Natural killer cell treated with Interleukin-12 subunit alpha and Interleukin-12 subunit beta and Interleukin-15 and Interleukin-18, amount 100 ng/mL, for 72 hours (primary cell): ENCODE results near the gene HS3ST1. TPM values are rescaled to one million over a fixed set of nuclear protein-coding genes. Genes with fewer than 3 reads are reported as not detected.

ENCODE experiments used
- ATAC-seq, 2 donors: fragments of 150-1000 bp; cut with Tn5 transposase in 1 of 2; sonication (Bioruptor Pico), chemical (Tn5 transposase) in 1 of 2; 2 replicates each; pipeline ENCODE4 v1.10.0; 2021
- DNase-seq: peaks from one replicate; pipeline ENCODE4 v3.0.0; 2022; ENCODE audit warnings: low spot score
- H3K27ac Mint-ChIP-seq, 2 donors: 1 replicate in 1 of 2; 2 replicates in 1 of 2; pipeline ENCODE4 v1.8.0; 2022; ENCODE audit warnings: mixed read lengths in 2 of 2, mild to moderate bottlenecking in 1 of 2, moderate library complexity in 1 of 2
- H3K27me3 Mint-ChIP-seq, 2 donors: 1 replicate in 1 of 2; 2 replicates in 1 of 2; pipeline ENCODE4 v1.8.0; 2022; ENCODE audit warnings: mixed read lengths in 2 of 2
- H3K36me3 Mint-ChIP-seq: one replicate; pipeline ENCODE4 v1.8.0; 2022; ENCODE audit warnings: mixed read lengths
- H3K4me1 Mint-ChIP-seq, 2 donors: 1 replicate in 1 of 2; 2 replicates in 1 of 2; pipeline ENCODE4 v1.8.0; 2022; ENCODE audit warnings: low read depth in 2 of 2, mixed read lengths in 2 of 2, mild to moderate bottlenecking in 1 of 2
- H3K4me3 Mint-ChIP-seq: one replicate; pipeline ENCODE4 v1.8.0; 2022; ENCODE audit warnings: mixed read lengths
- H3K9me3 Mint-ChIP-seq: 2 replicates; pipeline ENCODE4 v1.8.0; 2022; ENCODE audit warnings: mixed read lengths
- total RNA-seq, 2 donors: library from RNA; stranded (reverse); gene quantifications; one replicate each; pipeline ENCODE4 v1.2.3, GENCODE V29; 2022

HS3ST1 gene
- not detected for total RNA-seq

DNA sequence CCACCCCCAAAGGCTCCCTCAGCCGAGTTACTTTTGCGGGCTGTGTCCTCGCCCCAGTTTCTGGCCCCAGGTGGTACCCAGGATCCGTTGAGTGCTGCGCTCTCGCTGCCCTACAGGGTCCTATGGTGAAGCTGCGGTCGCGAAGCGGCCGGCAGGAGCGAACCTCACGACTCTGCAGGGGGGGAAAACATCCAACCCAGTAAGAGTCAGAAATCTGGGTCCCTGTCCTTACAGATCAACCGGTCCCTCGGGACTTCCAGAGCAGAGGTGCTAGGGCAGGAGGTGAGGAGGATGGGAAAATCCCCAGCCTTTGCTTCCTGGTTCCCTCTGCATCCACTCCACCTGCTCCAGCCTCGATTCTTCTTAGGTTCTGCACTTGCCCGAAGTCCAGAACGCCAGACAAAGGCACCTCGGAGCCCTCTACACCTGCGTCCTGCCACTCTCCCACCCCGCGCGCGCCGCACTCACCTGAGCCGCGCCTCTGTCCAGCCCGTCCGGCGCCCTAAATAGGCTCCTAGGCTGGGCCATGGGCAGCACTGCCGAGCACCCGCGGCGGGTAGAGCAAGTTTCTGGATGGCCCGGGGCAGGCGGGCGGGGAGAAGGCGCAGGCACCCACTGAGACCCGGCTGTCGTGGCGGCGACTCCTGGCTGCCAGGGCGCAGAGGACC, at the start of gene HS3ST1:
TSS of gene HS3ST1 (minus strand) at position 664 of the 668 bp plus-strand sequence. CDS start 28,889 bp downstream, outside the sequence.
- ATAC-seq (peak; percentile 54 to 67), DNase-seq (no peak)
- Mint-ChIP-seq H3K27me3 (peaks cover 16 to 29% of the 10 kb centered on the region in 2 donors), H3K9me3 (no peaks in the 10 kb centered on the region), H3K36me3 (no peaks in the 10 kb centered on the region), H3K27ac (no peak within 1 kb of the TSS), H3K4me1 (peaks cover 8 to 12% of the 10 kb centered on the region in 2 donors), H3K4me3 (peak within 1 kb of the TSS; percentile 68)

DNA sequence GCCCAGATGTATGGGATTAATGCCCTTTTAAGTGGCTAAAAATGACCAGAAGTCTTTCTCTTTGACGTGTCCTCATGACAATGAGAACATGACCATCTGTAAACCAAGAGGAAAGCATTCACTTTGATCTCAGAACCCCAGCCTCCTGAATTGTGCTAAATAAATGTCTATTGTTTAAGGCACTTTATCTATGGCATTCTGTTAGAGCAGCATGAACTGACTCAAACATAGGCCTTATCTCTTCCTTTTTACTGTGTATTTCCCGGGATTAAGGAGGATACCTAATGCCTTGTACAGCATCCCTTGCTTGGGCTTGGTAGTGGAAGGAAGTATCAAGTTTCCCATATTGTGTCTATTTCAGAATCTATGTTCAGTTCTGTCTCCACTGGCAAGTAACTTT, 47.2 kb upstream of the HS3ST1 start:
- H3K27ac Mint-ChIP-seq: no peak overlapping the region

DNA sequence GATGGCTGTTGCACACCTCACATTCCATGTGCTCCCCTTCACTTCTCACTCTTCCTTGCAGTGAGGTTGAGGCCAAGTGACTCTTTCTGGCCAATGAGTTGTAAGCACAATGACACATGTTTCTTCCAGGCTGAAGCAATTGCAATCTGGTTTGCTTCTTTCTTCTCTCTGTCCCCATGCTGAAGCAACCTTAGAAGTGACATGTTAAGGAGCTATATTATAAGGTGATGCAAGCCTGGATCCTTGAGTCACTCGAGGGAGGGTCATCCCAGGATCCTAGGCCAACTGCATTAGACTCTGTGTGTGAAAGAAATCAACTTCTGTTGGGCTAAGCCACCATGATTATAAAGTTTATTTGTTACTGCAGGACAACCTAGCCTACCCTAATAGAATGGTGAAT, 45.5 kb upstream of the HS3ST1 start:
- Mint-ChIP-seq H3K4me1 (peaks cover 23 to 24% of the 10 kb centered on the region in 2 donors), H3K4me3 (no peak overlapping the region), H3K27me3 (no peaks in the 10 kb centered on the region), H3K36me3 (peaks cover 10% of the 10 kb centered on the region), H3K9me3 (peaks cover 6% of the 10 kb centered on the region), H3K27ac (no peak overlapping the region)
- no peak for DNase-seq
- ATAC-seq: no peak

More for the DNA sequence above, 47.2 kb upstream of the HS3ST1 start:
- Mint-ChIP-seq H3K36me3 (peaks cover 10% of the 10 kb centered on the region), H3K4me3 (no peak overlapping the region), H3K27me3 (no peaks in the 10 kb centered on the region), H3K4me1 (peaks cover 17 to 18% of the 10 kb centered on the region in 2 donors), H3K9me3 (peaks cover 6% of the 10 kb centered on the region)
- no peak for ATAC-seq
- no peak for DNase-seq

DNA sequence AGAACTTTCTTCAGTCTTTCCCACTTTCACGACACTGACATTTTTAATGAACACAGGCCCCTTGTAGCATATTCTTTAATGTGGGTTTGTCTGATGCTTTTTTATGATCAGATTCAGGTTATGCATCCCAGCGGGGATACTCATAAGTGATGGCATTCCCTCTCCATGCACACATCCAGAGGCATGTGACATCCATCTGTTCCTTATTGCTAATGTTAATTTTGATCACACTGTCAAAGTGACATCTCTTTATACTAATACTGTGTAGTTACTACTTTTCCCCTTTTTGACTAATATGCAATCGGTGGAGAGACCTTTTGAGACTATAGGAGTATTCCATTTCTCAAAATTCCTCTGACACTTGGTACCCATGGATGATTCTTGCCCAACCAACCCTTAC, 43.8 kb upstream of the HS3ST1 start:
- Mint-ChIP-seq H3K27me3 (no peaks in the 10 kb centered on the region), H3K4me3 (peak overlapping the region; percentile 81), H3K27ac (peak overlapping the region; percentile 88 to 97), H3K9me3 (peaks cover 6% of the 10 kb centered on the region), H3K4me1 (peaks cover 24 to 25% of the 10 kb centered on the region in 2 donors), H3K36me3 (peaks cover 7% of the 10 kb centered on the region)
- DNase-seq (no peak), ATAC-seq (no peak)

DNA sequence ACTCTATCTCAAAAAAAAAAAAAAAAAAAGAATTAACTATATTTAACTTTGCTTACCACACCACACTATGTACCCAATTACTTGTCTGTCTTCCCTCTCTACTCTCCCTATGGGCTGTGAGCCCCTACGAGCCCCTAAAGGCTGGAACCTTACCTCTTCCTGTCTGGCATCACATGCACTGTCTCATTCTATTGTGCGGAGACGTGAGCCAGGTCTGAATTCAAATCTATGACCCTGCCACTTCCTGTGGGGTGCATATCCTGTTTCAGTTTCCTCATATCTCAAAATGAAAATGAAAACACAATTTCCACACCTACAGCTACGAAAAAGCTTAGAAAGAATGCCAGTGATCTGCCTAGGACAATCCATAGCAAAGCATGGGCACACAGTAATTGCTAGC, 42.9 kb upstream of the HS3ST1 start:
- Mint-ChIP-seq H3K27ac (peak overlapping the region; percentile 88 to 97), H3K36me3 (peaks cover under 1% of the 10 kb centered on the region), H3K27me3 (no peaks in the 10 kb centered on the region), H3K9me3 (peaks cover 6% of the 10 kb centered on the region), H3K4me1 (peaks cover 24 to 25% of the 10 kb centered on the region in 2 donors), H3K4me3 (peak overlapping the region; percentile 81)
- peak; percentile 72 for DNase-seq
- peak; percentile 97 to 99 for ATAC-seq

DNA sequence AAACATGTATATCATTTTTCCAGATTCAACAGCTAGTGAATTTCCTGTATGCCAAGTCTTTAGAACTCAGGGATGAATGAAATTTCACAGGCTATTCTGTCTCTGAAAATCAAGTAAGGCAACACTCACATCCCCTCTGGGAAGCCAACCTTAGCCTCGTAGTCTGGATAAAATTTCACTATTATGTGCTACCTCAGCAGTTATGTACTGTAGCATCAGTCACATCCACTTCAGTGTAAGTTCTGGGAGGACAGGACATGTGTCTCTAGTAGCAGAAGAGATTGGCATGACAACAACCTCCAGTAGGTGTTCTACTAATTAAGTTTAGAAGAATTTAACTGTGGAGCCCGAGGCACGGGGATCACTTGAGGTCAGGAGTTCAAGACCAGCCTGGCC, 42.4 kb upstream of the HS3ST1 start:
- Mint-ChIP-seq H3K9me3 (peaks cover 6% of the 10 kb centered on the region), H3K4me3 (peak overlapping the region; percentile 43), H3K27ac (peak overlapping the region; percentile 88 to 97), H3K36me3 (no peaks in the 10 kb centered on the region), H3K27me3 (no peaks in the 10 kb centered on the region), H3K4me1 (peaks cover 24 to 25% of the 10 kb centered on the region in 2 donors)
- ATAC-seq (no peak), DNase-seq (no peak)

DNA sequence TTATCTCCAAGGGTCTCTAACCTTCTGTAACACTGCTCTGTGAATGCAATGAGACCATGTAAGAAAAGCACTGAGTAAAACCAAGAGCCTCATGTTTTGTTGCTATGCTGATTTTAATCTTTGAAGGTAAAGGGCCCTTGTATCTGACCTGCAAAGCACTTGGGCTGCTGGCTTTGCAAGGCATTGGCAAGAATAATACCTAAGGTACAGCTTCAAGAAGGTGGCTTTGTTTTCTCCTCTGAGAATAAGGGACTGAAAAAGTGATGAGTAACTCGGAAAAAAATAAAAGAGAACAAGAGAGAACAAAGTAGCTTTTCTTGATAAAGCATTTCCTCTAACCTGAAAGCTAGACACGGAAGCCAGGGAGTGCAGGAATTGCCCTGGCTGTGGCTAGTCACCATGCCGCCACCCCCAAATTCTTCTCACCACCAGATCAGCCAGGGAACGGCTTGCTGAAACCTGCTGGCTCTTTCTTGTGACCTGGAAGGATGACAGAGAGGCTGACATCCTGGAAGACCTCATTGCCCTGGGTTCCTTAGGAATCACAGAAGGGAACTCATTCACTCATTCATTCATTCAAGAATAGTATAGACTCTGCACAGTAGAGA, 41.8 kb upstream of the HS3ST1 start:
- ATAC-seq (no peak), DNase-seq (no peak)
- H3K4me3 Mint-ChIP-seq: peak overlapping the region; percentile 43
- H3K4me1 Mint-ChIP-seq: peaks cover 24 to 25% of the 10 kb centered on the region in 2 donors
- H3K27me3 Mint-ChIP-seq: no peaks in the 10 kb centered on the region
- H3K9me3 Mint-ChIP-seq: peaks cover 6% of the 10 kb centered on the region
- peak overlapping the region; percentile 88 to 97 for H3K27ac Mint-ChIP-seq
- H3K36me3 Mint-ChIP-seq: no peaks in the 10 kb centered on the region

DNA sequence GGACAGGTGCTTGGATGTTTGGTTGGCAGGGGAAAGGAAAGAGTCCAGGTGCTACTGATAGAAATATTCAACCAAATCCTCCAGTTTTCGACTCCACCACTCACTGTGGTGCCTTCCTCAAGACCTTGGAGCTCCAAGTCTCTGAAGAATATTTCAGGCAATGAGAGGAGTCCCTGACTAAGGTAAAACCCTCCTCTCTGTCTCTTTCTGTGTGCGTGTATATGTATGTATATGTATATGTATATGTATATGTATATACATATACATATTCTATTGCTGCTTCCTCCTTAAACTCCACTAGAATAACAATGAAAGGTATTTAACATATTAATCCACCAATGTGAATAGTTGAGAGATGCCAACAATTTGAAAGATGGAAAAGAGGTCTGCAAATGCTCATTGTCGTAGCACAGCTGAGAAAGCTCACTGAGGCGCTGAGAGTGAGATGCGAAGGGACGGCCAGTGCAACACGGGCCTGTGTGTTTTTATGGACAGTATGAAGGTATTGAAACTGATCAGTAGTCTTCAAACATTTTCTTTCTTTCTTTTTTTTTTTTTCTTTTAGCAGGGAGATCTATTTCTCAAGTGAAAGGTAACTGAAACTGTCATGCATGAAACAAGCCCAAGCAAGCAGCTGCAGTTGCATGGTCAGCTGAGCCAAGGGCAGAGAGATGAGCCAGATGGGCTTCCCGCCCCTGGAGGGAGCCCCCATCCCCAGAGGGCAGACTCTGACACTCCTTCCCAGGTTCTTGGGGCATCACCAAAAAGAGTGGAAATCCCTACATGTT, 41.1 kb upstream of the HS3ST1 start:
- Mint-ChIP-seq H3K4me3 (peak overlapping the region; percentile 43), H3K9me3 (peaks cover 6% of the 10 kb centered on the region), H3K27ac (peak overlapping the region; percentile 88 to 97), H3K27me3 (peaks cover 0 to 2% of the 10 kb centered on the region in 2 donors), H3K36me3 (no peaks in the 10 kb centered on the region), H3K4me1 (peaks cover 22 to 24% of the 10 kb centered on the region in 2 donors)
- ATAC-seq (no peak), DNase-seq (no peak)

DNA sequence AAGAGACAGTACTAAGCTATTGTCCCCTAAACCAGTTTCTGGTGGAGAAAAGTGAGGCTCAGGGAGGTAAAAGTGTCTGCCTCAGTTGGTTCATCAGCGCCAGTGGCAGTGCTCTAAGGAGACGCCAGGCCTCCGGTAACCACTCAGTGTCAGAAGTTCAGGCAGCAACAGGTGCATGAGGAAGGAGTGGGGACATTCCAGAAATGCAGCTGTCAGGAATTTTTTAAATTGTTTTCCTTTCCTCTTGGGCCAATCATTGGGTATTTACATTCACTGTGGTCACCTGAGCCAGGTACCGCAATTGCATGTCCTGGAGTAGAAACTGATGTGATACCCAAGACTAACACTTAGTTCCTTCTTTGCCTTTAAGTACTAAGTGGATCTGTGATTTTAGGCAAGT, 40.2 kb upstream of the HS3ST1 start:
- ATAC-seq: no peak
- H3K27ac Mint-ChIP-seq: peak overlapping the region in 1 of 2 donors; percentile 38
- DNase-seq: no peak
- peaks cover 6% of the 10 kb centered on the region for H3K9me3 Mint-ChIP-seq
- H3K36me3 Mint-ChIP-seq: no peaks in the 10 kb centered on the region
- H3K4me3 Mint-ChIP-seq: no peak overlapping the region
- H3K4me1 Mint-ChIP-seq: peaks cover 22 to 24% of the 10 kb centered on the region in 2 donors
- peaks cover 0 to 6% of the 10 kb centered on the region in 2 donors for H3K27me3 Mint-ChIP-seq

DNA sequence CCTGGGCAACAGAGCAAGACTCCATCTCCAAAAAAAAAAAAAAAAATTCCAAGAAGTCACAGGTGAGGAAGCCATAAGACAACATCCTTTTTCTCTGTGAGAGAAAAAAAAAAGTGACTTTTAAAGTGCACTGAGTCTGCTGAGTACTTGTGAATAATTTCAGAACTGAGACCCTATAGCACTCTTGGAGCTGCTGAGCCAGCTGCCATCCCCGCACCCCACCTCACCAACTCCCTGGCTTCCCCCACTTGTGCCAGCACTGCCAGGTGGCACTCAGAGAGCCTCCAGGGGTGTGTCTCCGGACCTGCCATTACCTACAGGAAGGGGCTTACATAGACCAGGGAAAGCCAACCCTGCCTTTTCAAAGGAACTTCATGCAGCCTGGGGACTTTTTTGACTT, 39.2 kb upstream of the HS3ST1 start:
- H3K4me1 Mint-ChIP-seq: peaks cover 22% of the 10 kb centered on the region in 2 donors
- no peak overlapping the region for H3K4me3 Mint-ChIP-seq
- DNase-seq (no peak), ATAC-seq (no peak)
- H3K27me3 Mint-ChIP-seq: peaks cover 0 to 6% of the 10 kb centered on the region in 2 donors
- H3K9me3 Mint-ChIP-seq: peaks cover 6% of the 10 kb centered on the region
- H3K36me3 Mint-ChIP-seq: no peaks in the 10 kb centered on the region
- no peak overlapping the region for H3K27ac Mint-ChIP-seq

DNA sequence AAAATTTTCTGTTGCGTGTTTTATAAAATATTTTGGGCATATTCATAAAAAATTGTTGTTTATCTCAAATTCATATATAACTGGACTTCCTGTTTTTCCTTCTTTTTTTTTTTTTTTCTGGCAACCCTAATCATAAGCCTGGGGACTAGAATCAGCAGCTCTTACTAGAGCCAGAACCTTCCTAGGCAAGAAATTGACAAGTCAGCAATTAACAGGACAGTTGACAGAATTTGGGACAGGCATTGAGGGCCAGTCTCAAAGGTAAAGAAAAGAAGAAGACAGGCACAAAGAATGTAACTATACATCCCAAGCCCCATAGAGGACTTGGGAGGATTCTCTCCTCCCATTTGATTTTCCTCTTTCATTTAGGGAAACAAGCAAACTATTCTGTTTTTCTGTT, 35.0 kb upstream of the HS3ST1 start:
- Mint-ChIP-seq H3K4me3 (no peak overlapping the region), H3K36me3 (peaks cover 21% of the 10 kb centered on the region), H3K9me3 (peaks cover 5% of the 10 kb centered on the region), H3K27me3 (peaks cover 12 to 19% of the 10 kb centered on the region in 2 donors), H3K4me1 (peaks cover 0 to 2% of the 10 kb centered on the region in 2 donors), H3K27ac (no peak overlapping the region)
- DNase-seq: no peak
- no peak for ATAC-seq

DNA sequence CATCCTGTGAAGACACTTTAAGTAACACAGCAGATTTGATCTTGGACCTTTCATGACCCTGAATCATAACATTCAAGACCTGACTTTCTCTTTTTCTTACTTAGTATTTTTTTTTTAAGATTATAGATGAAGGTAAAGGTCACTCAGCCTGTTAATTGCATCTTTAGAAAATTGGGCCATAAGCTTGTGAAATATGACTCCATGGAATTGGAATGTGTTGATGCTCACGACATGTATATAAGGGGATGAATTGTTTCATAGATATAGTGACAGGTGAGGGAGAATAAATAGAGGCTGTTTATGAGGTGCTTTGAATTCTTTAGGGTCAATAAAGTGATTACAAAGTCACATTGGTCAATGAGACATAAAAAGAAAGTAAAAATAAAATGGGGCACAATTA, 27.7 kb upstream of the HS3ST1 start:
- Mint-ChIP-seq H3K9me3 (peaks cover 10% of the 10 kb centered on the region), H3K27ac (no peak overlapping the region), H3K4me1 (no peaks in the 10 kb centered on the region), H3K36me3 (peaks cover 12% of the 10 kb centered on the region), H3K4me3 (no peak overlapping the region), H3K27me3 (peaks cover 11 to 16% of the 10 kb centered on the region in 2 donors)
- DNase-seq (no peak), ATAC-seq (no peak)

DNA sequence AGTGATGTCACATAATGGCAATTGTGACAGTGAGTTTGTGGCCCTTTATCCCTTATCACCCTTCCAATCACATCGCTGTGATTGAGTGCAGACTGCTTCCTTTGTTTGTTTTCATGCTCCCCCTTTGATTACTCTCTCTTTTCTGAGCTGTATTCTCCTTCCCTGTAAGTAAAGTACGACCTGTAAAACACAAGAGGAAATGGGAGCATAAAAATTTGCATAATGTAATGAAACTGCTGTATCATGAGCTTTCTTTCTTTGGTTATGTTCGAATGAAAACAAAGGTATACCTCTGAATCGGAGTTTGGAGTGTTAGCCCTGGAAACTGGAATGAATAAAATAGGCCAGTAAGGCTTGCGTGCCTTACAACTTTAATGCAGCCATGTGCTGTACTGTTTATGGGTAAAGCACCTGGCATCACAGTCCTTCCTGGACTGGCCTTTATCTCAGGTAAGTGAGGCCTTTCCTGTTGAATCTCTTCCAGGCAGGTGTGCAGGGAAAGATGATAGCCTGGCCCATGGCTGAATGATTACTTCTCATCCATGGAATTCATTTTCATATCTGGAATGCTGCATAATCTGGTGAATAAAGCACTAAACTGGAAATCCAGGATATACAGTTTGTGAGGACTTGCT, 26.6 kb upstream of the HS3ST1 start:
- DNase-seq (no peak), ATAC-seq (no peak)
- H3K36me3 Mint-ChIP-seq: peaks cover 4% of the 10 kb centered on the region
- H3K4me1 Mint-ChIP-seq: no peaks in the 10 kb centered on the region
- H3K9me3 Mint-ChIP-seq: peaks cover 8% of the 10 kb centered on the region
- no peak overlapping the region for H3K4me3 Mint-ChIP-seq
- peaks cover 18 to 19% of the 10 kb centered on the region in 2 donors for H3K27me3 Mint-ChIP-seq
- H3K27ac Mint-ChIP-seq: no peak overlapping the region
